ENCODE data around the gene CGRRF1.

The CGRRF1 gene

GRCh38 chr14:54481695-54482094, 28.0 kb upstream of the CGRRF1 start:
- DNase-seq (ENCODE audit: low read depth in 2 of 2): no peak
- TF ChIP-seq, protein P1, sequence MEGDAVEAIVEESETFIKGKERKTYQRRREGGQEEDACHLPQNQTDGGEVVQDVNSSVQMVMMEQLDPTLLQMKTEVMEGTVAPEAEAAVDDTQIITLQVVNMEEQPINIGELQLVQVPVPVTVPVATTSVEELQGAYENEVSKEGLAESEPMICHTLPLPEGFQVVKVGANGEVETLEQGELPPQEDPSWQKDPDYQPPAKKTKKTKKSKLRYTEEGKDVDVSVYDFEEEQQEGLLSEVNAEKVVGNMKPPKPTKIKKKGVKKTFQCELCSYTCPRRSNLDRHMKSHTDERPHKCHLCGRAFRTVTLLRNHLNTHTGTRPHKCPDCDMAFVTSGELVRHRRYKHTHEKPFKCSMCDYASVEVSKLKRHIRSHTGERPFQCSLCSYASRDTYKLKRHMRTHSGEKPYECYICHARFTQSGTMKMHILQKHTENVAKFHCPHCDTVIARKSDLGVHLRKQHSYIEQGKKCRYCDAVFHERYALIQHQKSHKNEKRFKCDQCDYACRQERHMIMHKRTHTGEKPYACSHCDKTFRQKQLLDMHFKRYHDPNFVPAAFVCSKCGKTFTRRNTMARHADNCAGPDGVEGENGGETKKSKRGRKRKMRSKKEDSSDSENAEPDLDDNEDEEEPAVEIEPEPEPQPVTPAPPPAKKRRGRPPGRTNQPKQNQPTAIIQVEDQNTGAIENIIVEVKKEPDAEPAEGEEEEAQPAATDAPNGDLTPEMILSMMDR (IDR thresholded peaks at IDR 0.05; ENCODE audit: low read depth, low read length): no peak
- no peak overlapping the region for H3K4me3 ChIP-seq (replicated peaks in 1 of 2; ENCODE audit: low read depth in 2 of 2, low read length in 2 of 2)

- TF ChIP-seq, protein P1 (IDR thresholded peaks at IDR 0.05; ENCODE audit: low read depth, low read length): no peak
- DNase-seq (ENCODE audit: low read depth in 2 of 2): no peak
Observed at GRCh38 chr14:54483073-54483745, 26.5 kb upstream of the CGRRF1 start.

GRCh38 chr14:54483846-54484245, 25.9 kb upstream of the CGRRF1 start:
- DNase-seq (ENCODE audit: low read depth in 2 of 2): no peak
- TF ChIP-seq, protein P1 (IDR thresholded peaks at IDR 0.05; ENCODE audit: low read depth, low read length): no peak
- H3K4me3 ChIP-seq (replicated peaks in 1 of 2; ENCODE audit: low read depth in 2 of 2, low read length in 2 of 2): no peak overlapping the region

More at GRCh38 chr14:54483073-54483745, 26.5 kb upstream of the CGRRF1 start:
- H3K4me3 ChIP-seq (replicated peaks in 1 of 2; ENCODE audit: low read depth in 2 of 2, low read length in 2 of 2): no peak overlapping the region

GRCh38 chr14:54486685-54487084, 23.0 kb upstream of the CGRRF1 start:
- DNase-seq (ENCODE audit: low read depth in 2 of 2): peak in 1 of 2 donors; percentile 24
- TF ChIP-seq, protein P1 (IDR thresholded peaks at IDR 0.05; ENCODE audit: low read depth, low read length): no peak
- H3K4me3 ChIP-seq (replicated peaks in 1 of 2; ENCODE audit: low read depth in 2 of 2, low read length in 2 of 2): no peak overlapping the region

DNA sequence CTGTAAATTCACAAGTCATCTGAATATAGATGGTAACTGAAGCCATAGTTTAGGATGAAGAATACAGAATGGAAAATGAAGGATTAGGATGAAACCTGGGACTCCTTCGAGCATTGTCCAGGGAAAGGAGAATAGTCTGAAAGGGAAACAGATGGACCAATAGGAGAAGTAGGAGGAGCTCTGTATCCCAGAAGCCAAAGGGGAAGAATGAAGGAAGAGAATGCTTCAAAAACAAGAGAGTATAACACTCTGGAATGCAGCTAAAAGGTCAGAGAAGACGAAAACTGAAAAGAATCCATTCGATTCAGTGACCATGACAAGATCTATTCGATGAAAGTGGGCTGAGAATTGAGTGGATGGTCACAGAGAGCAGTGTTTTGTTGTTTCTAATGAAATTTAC, 21.9 kb upstream of the CGRRF1 start:
- TF ChIP-seq, protein P1 (IDR thresholded peaks at IDR 0.05; ENCODE audit: low read depth, low read length): no peak
- peak overlapping the region; percentile 86 to 92 for H3K4me3 ChIP-seq (replicated peaks in 1 of 2; ENCODE audit: low read depth in 2 of 2, low read length in 2 of 2)
- DNase-seq (ENCODE audit: low read depth in 2 of 2): peak; percentile 67

DNA sequence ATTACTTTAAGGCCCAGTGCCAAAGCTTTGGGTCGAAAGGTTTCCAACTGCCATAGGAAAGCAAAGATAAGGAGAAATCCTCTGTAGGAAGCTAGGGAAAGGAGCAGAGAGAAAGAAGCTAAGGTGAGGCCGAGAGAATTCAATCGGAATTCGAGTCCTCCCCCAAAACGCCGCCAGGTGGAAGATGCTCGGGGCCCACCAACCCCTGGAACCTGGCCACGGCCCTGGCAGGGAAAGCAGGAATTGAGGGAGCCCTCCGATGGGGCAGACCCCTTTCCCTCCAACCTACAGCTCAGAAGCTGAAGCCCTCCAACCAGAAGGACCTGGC, 21.4 kb upstream of the CGRRF1 start:
- H3K4me3 ChIP-seq (replicated peaks in 1 of 2; ENCODE audit: low read depth in 2 of 2, low read length in 2 of 2): peak overlapping the region; percentile 86 to 92
- DNase-seq (ENCODE audit: low read depth in 2 of 2): no peak
- TF ChIP-seq, protein P1 (IDR thresholded peaks at IDR 0.05; ENCODE audit: low read depth, low read length): peak; percentile 20
